H1 (cell line): ENCODE data around the gene NUP205. TPM values are rescaled to one million over a fixed set of nuclear protein-coding genes. Genes with fewer than 3 reads are reported as not detected.

Experiments used
- CTCF ChIA-PET: fragments of 300-600 bp; sonication (Branson Sonifier 250); formaldehyde crosslinking; loops from one replicate; lab custom pipeline; 2021; ENCODE audit not compliant: partially characterized antibody; lab: Charles Lee
- POLR2A ChIA-PET: fragments of 300-600 bp; sonication (Branson Sonifier 250); formaldehyde crosslinking; loops from one replicate; lab custom pipeline; 2021; ENCODE audit warnings: inconsistent platforms; ENCODE audit not compliant: partially characterized antibody; lab: Charles Lee
- DNase-seq, 2 experiments: peaks; one replicate each; pipeline versions ENCODE4 v3.0.0 to v3.0.0-alpha.2; 2010 to 2022; ENCODE audit warnings: low spot score in 2 of 2, low read depth in 1 of 2, mixed read lengths in 1 of 2
- FAIRE-seq: peaks from 2 replicates; lab custom pipeline; 2011; peaks lifted over from hg19 to GRCh38; lab: Jason Lieb, UNC
- H2AFZ ChIP-seq: 2 replicates; pipeline ENCODE4 v1.8.1; 2012; ENCODE audit warnings: low read length, inconsistent platforms
- H2AK5ac ChIP-seq: 2 replicates; pipeline ENCODE4 v1.6.1; 2013; ENCODE audit warnings: low read depth, low read length
- H2BK120ac ChIP-seq: replicated peaks from 2 replicates; pipeline ENCODE3; 2013; ENCODE audit warnings: low read depth, low read length, inconsistent platforms
- H2BK12ac ChIP-seq: 2 replicates; pipeline ENCODE4 v1.6.1; 2013; ENCODE audit warnings: low read depth, low read length
- H2BK15ac ChIP-seq: 2 replicates; pipeline ENCODE4 v1.6.1; 2013; ENCODE audit warnings: low read length
- H2BK20ac ChIP-seq: 2 replicates; pipeline ENCODE4 v1.6.1; 2013; ENCODE audit warnings: low read length
- H2BK5ac ChIP-seq: 2 replicates; pipeline ENCODE4 v1.6.1; 2013; ENCODE audit warnings: low read depth, low read length
- H3K14ac ChIP-seq: 2 replicates; pipeline ENCODE4 v1.6.1; 2013; ENCODE audit warnings: inconsistent platforms; ENCODE audit not compliant: insufficient read length
- H3K18ac ChIP-seq: 2 replicates; pipeline ENCODE4 v1.6.1; 2013; ENCODE audit warnings: low read length; ENCODE audit errors: extremely low read depth
- H3K23ac ChIP-seq: 2 replicates; pipeline ENCODE4 v1.6.1; 2013; ENCODE audit warnings: inconsistent platforms; ENCODE audit not compliant: insufficient read length
- H3K23me2 ChIP-seq: 2 replicates; pipeline ENCODE4 v1.6.1; 2013; ENCODE audit warnings: low read depth, low read length
- H3K27ac ChIP-seq: 2 replicates; pipeline ENCODE4 v1.6.1; 2011; ENCODE audit warnings: low read depth, low read length, inconsistent platforms
- H3K27me3 ChIP-seq, 4 experiments: replicated peaks in 1 of 4; 1 replicate in 1 of 4; 2 replicates in 3 of 4; pipeline versions ENCODE4 v1.6.1 to v1.8.1; 2011 to 2013; ENCODE audit warnings: low read length in 3 of 4, mild to moderate bottlenecking in 3 of 4, inconsistent platforms in 2 of 4, mixed read lengths in 2 of 4, moderate library complexity in 1 of 4; ENCODE audit not compliant: control insufficient read depth in 3 of 4, insufficient read depth in 3 of 4; ENCODE audit errors: extremely low read depth in 1 of 4
- H3K36me3 ChIP-seq, 4 experiments: 2 replicates each; pipeline versions ENCODE4 v1.6.1 to v1.8.1; 2011 to 2013; ENCODE audit warnings: mild to moderate bottlenecking in 4 of 4, low read length in 3 of 4, moderate library complexity in 2 of 4, control low read depth in 1 of 4, inconsistent platforms in 1 of 4; ENCODE audit not compliant: insufficient read depth in 4 of 4, control insufficient read depth in 2 of 4
- H3K4ac ChIP-seq: replicated peaks from 2 replicates; pipeline ENCODE3; 2013; ENCODE audit warnings: low read length, low read depth, mixed read lengths, inconsistent platforms; ENCODE audit not compliant: insufficient read length
- H3K4me1 ChIP-seq, 4 experiments: replicated peaks in 1 of 4; 1 replicate in 1 of 4; 2 replicates in 3 of 4; pipeline versions ENCODE4 v1.6.1 to v1.8.1; 2011 to 2013; ENCODE audit warnings: low read length in 3 of 4, inconsistent platforms in 2 of 4, mixed read lengths in 1 of 4; ENCODE audit not compliant: insufficient read depth in 4 of 4, control insufficient read depth in 3 of 4
- H3K4me2 ChIP-seq, 2 experiments: 2 replicates each; pipeline versions ENCODE4 v1.6.1 to v1.8.1; 2011 to 2013; ENCODE audit warnings: low read depth in 2 of 2, low read length in 2 of 2, control low read depth in 1 of 2, inconsistent platforms in 1 of 2, mild to moderate bottlenecking in 1 of 2; ENCODE audit not compliant: insufficient read depth in 1 of 2
- H3K4me3 ChIP-seq, 4 experiments: fragments of 200-600, 300-600 bp in 1 of 4; sonication (generic), shearing (Covaris generic), sonication (Bioruptor Twin) in 1 of 4; 2 replicates each; pipeline versions ENCODE4 v1.5.1 to v1.8.1; 2011 to 2016; ENCODE audit warnings: low read length in 4 of 4, low read depth in 3 of 4, control low read depth in 2 of 4, inconsistent platforms in 2 of 4, mild to moderate bottlenecking in 2 of 4, mixed read lengths in 1 of 4, moderate library complexity in 1 of 4; ENCODE audit not compliant: insufficient read depth in 2 of 4; ENCODE audit errors: extremely low read depth in 1 of 4
- H3K56ac ChIP-seq: replicated peaks from 2 replicates; pipeline ENCODE3; 2013; ENCODE audit warnings: low read depth, mild to moderate bottlenecking, mixed read lengths, low read length, inconsistent platforms; ENCODE audit not compliant: insufficient read length
- H3K79me1 ChIP-seq: 2 replicates; pipeline ENCODE4 v1.6.1; 2013; ENCODE audit warnings: low read depth, low read length, control low read depth
- H3K79me2 ChIP-seq, 2 experiments: 2 replicates each; pipeline versions ENCODE4 v1.6.1 to v1.8.1; 2012 to 2013; ENCODE audit warnings: low read length in 2 of 2, mild to moderate bottlenecking in 2 of 2, inconsistent platforms in 1 of 2; ENCODE audit not compliant: insufficient read depth in 2 of 2, control insufficient read depth in 1 of 2
- H3K9ac ChIP-seq, 4 experiments: replicated peaks in 1 of 4; 1 replicate in 1 of 4; 2 replicates in 3 of 4; pipeline versions ENCODE4 v1.6.1 to v1.8.1; 2011 to 2013; ENCODE audit warnings: low read depth in 3 of 4, low read length in 3 of 4, control low read depth in 2 of 4, mild to moderate bottlenecking in 2 of 4, moderate library complexity in 2 of 4, inconsistent platforms in 1 of 4; ENCODE audit errors: extremely low read depth in 1 of 4
- H3K9me3 ChIP-seq, 2 experiments: 2 replicates each; pipeline versions ENCODE4 v1.6.1 to v1.8.1; 2012 to 2013; ENCODE audit warnings: mild to moderate bottlenecking in 2 of 2, moderate library complexity in 2 of 2, control low read depth in 1 of 2, inconsistent platforms in 1 of 2, low read depth in 1 of 2, low read length in 1 of 2, mixed read lengths in 1 of 2; ENCODE audit not compliant: insufficient read depth in 2 of 2
- H4K20me1 ChIP-seq, 2 experiments: replicated peaks in 1 of 2; 2 replicates each; pipeline versions ENCODE3 to v1.8.1; 2011 to 2013; ENCODE audit warnings: inconsistent platforms in 2 of 2, low read length in 2 of 2, mild to moderate bottlenecking in 1 of 2; ENCODE audit not compliant: insufficient read depth in 2 of 2, control insufficient read depth in 1 of 2
- H4K5ac ChIP-seq: 2 replicates; pipeline ENCODE4 v1.6.1; 2013; ENCODE audit warnings: low read length, low read depth, mixed read lengths, inconsistent platforms; ENCODE audit not compliant: insufficient read length
- H4K8ac ChIP-seq: 2 replicates; pipeline ENCODE4 v1.8.0; 2013; ENCODE audit warnings: mild to moderate bottlenecking, moderate library complexity, low read length, inconsistent platforms; ENCODE audit not compliant: insufficient read depth; ENCODE audit errors: extremely low read depth
- H4K91ac ChIP-seq: replicated peaks from 2 replicates; pipeline ENCODE3; 2013; ENCODE audit warnings: low read length, mixed read lengths, inconsistent platforms; ENCODE audit not compliant: insufficient read length
- ATF3 ChIP-seq: IDR thresholded peaks from 2 replicates; pipeline ENCODE4 v1.6.1; 2011; ENCODE audit warnings: low read depth, mild to moderate bottlenecking, low read length; ENCODE audit not compliant: insufficient read depth
- CEBPB ChIP-seq: IDR thresholded peaks from 2 replicates; pipeline ENCODE4 v1.6.1; 2012; ENCODE audit warnings: low read depth, low read length
- CHD1 ChIP-seq: IDR thresholded peaks from 2 replicates; pipeline ENCODE4 v1.6.1; 2012; ENCODE audit warnings: low read depth, low read length, improper control_type of control experiment
- EZH2 ChIP-seq: fragments of 200-600 bp; sonication (generic); IDR thresholded peaks from 2 replicates; pipeline ENCODE4 v1.7.1; 2012; ENCODE audit warnings: low read depth, mild to moderate bottlenecking, moderate library complexity, low read length, inconsistent platforms; ENCODE audit not compliant: severe bottlenecking
- JUN ChIP-seq: IDR thresholded peaks from 2 replicates; pipeline ENCODE4 v1.6.1; 2011; ENCODE audit warnings: low read depth, mild to moderate bottlenecking, improper control_type of control experiment, low read length
- KDM4A ChIP-seq: IDR thresholded peaks from one replicate; pipeline ENCODE4 v1.7.1; 2012; ENCODE audit warnings: low read depth, mild to moderate bottlenecking, moderate library complexity, low read length, inconsistent platforms; ENCODE audit not compliant: severe bottlenecking
- MAX ChIP-seq: IDR thresholded peaks from 2 replicates; pipeline ENCODE4 v1.6.1; 2012; ENCODE audit warnings: inconsistent platforms
- POU5F1 ChIP-seq: IDR thresholded peaks from 2 replicates; pipeline ENCODE4 v1.6.1; 2011; ENCODE audit warnings: low read depth, mild to moderate bottlenecking, low read length, moderate library complexity
- RAD21 ChIP-seq, 2 experiments: IDR thresholded peaks in 1 of 2; conservative IDR thresholded peaks in 1 of 2; 2 replicates each; pipeline ENCODE4 v1.6.1; 2011; ENCODE audit warnings: low read depth in 2 of 2, low read length in 2 of 2, improper control_type of control experiment in 1 of 2, inconsistent platforms in 1 of 2, mild to moderate bottlenecking in 1 of 2, moderate library complexity in 1 of 2
- SIRT6 ChIP-seq: IDR thresholded peaks from one replicate; pipeline ENCODE4 v1.7.1; 2012; ENCODE audit warnings: low read length, inconsistent platforms
- USF2 ChIP-seq: IDR thresholded peaks from 2 replicates; pipeline ENCODE4 v1.6.1; 2011; ENCODE audit warnings: low read length, improper control_type of control experiment
- WGBS, 2 experiments: shearing (Covaris generic) in 1 of 2; methylation state at CpG; one replicate each; pipeline versions ENCODE4 v1.1.6 to v1.1.7; 2013 to 2015; ENCODE audit warnings: low lambda C conversion rate in 2 of 2, mixed read lengths in 2 of 2, inconsistent platforms in 1 of 2, low coverage in 1 of 2, missing lambda C conversion rate in 1 of 2; ENCODE audit not compliant: insufficient replicate concordance in 2 of 2, insufficient coverage in 1 of 2, insufficient read length in 1 of 2; ENCODE audit errors: extremely low coverage in 1 of 2, missing lambda C conversion rate in 1 of 2; 5-methylcytosine and 5-hydroxymethylcytosine counted together
- polyA plus RNA-seq, 7 experiments: library from polyadenylated mRNA; depleted of rRNA in 3 of 7; stranded (reverse) in 5 of 7; unstranded in 2 of 7; fragments of >200 nt in 5 of 7; fragments of 200-250 nt in 2 of 7; gene quantifications; 1 replicate in 5 of 7; 2 replicates in 1 of 7; 4 replicates in 1 of 7; pipeline versions ENCODE4 v1.2.1 to v1.2.3, GENCODE V29; 2011 to 2013; ENCODE audit warnings: missing spikeins in 2 of 7, mixed read lengths in 2 of 7
- total RNA-seq: library from RNA; stranded (reverse); fragmentation: NEBNext Ultra II Directional; extraction: Animal tissue kit (Norgen Biotek cat#: 25700); gene quantifications from 2 replicates; pipeline ENCODE4 v1.2.1, GENCODE V29; 2021

NUP205 gene
- total and polyA plus RNA-seq, 2 of the 8 experiments (the other 6 are each of a cell fraction or from before 2014, with no cell fraction given), result 148 to 216 TPM

- H3K4ac ChIP-seq, result no peak overlapping the region
- H3K27me3 ChIP-seq, result no peaks in the 10 kb centered on the region
- H3K9me3 ChIP-seq, result peaks cover 0 to 4% of the 10 kb centered on the region in 2 experiments; a peak in 2 of 4 replicates
- H3K56ac ChIP-seq, result no peak overlapping the region
- peaks cover 0 to 1% of the 10 kb centered on the region in 2 experiments for H4K20me1 ChIP-seq
- ChIA-PET POLR2A (no interaction called here), CTCF (interaction anchor here (0.5 to 2.2 kb wide), 4 partner anchors 16 to 45 kb away, joined by 3 to 8 read pairs (median 4); no protein-coding TSS in a partner anchor)
- peaks cover 3 to 91% of the 10 kb centered on the region in 2 experiments for H3K79me2 ChIP-seq
- H3K4me2 ChIP-seq, result no peak overlapping the region
- H3K4me1 ChIP-seq, result no peaks in the 10 kb centered on the region; a peak in 2 of 7 replicates
- H3K36me3 ChIP-seq, result peaks cover 0 to 4% (median 0%) of the 10 kb centered on the region in 4 experiments; a peak in 1 of 8 replicates
- no peak overlapping the region for H2BK5ac ChIP-seq
- 96% methylated on average over 6 of the region's 6 CpGs; no CpG with 5 or more reads in 1 of the 2 experiments for WGBS, 2 experiments
- FAIRE-seq (no peak), DNase-seq (no peak)
- no peak overlapping the region for H4K5ac ChIP-seq
- H2BK120ac ChIP-seq, result no peak overlapping the region
- no peak overlapping the region for H4K91ac ChIP-seq
- peaks cover 2% of the 10 kb centered on the region; the same call in 1 of the 2 replicates for H3K23me2 ChIP-seq
- no peak overlapping the region for H3K27ac ChIP-seq
- H2AFZ ChIP-seq, result no peak overlapping the region
- no peak overlapping the region for H3K4me3 ChIP-seq
- no peak overlapping the region for H2BK20ac ChIP-seq
- H3K79me1 ChIP-seq, result peaks cover 5% of the 10 kb centered on the region; the same call in 1 of the 2 replicates
- no peak overlapping the region for H3K18ac ChIP-seq
- H3K23ac ChIP-seq, result no peak overlapping the region
- no peak overlapping the region for H4K8ac ChIP-seq
- no peak overlapping the region for H2BK15ac ChIP-seq
- H3K9ac ChIP-seq, result no peak overlapping the region
- H2BK12ac ChIP-seq, result no peak overlapping the region
- no peak overlapping the region for H2AK5ac ChIP-seq
- no peak overlapping the region for H3K14ac ChIP-seq
- TF ChIP-seq CHD1, result no peak
- TF ChIP-seq SIRT6, result no peak
- no peak for TF ChIP-seq MAX
- no peak for TF ChIP-seq USF2
- no peak for TF ChIP-seq EZH2
- no peak for TF ChIP-seq CEBPB
- no peak for TF ChIP-seq KDM4A
- TF ChIP-seq ATF3, result no peak
- no peak for TF ChIP-seq JUN
- no peak for TF ChIP-seq POU5F1
- TF ChIP-seq RAD21 (IDR thresholded peaks at IDR 0.05 in 1 of 2, conservative IDR thresholded peaks at IDR 0.05 in 1 of 2; ENCODE audit: low read depth in 2 of 2, low read length in 2 of 2), result no peak
Measured at GRCh38 chr7:135666846-135667245, 109.1 kb downstream of the NUP205 start.
